ENCODE data around the gene TRAK1. TPM values are rescaled to one million over a fixed set of nuclear protein-coding genes. Genes with fewer than 3 reads are reported as not detected.

Gene TRAK1
- total and polyA plus RNA-seq, 2 of the 4 experiments (the other 2 are of a cell fraction), result 25.6 to 28.1 TPM

- Histone ChIP-seq H3K23ac (ENCODE audit: low read depth, low read length) (no peak overlapping the region), H4K91ac (ENCODE audit: insufficient read depth, low read depth, low read length) (no peak overlapping the region), H3K27me3 (ENCODE audit: control insufficient read depth, insufficient read depth, low read length) (no peaks in the 10 kb centered on the region), H3K56ac (ENCODE audit: extremely low read depth, insufficient read depth, low read length) (no peak overlapping the region), H3K4me3 (ENCODE audit: insufficient read depth, low read depth, low read length) (no peak overlapping the region), H2BK20ac (ENCODE audit: low read depth, low read length) (no peak overlapping the region), H3K9me1 (ENCODE audit: insufficient read depth, low read length) (peaks cover 15% of the 10 kb centered on the region), H2AFZ (replicated peaks; ENCODE audit: low read length, poor library complexity) (no peak overlapping the region), H3K14ac (replicated peaks; ENCODE audit: low read depth, low read length) (no peak overlapping the region), H2BK5ac (ENCODE audit: low read depth, low read length, poor library complexity, severe bottlenecking) (no peak overlapping the region), H3K4ac (ENCODE audit: low read depth, low read length) (peak overlapping the region; percentile 21; the same call in 1 of the 2 replicates), H3K18ac (ENCODE audit: low read depth, low read length) (no peak overlapping the region), H3K27ac (ENCODE audit: insufficient read depth, low read length) (no peak overlapping the region), H2BK15ac (ENCODE audit: low read depth, low read length) (no peak overlapping the region), H3K36me3 (ENCODE audit: control insufficient read depth, insufficient read depth, low read length) (peaks cover 27% of the 10 kb centered on the region), H3K4me1 (ENCODE audit: control insufficient read depth, insufficient read depth, low read length) (peaks cover 4% of the 10 kb centered on the region), H4K8ac (ENCODE audit: low read depth in 2 of 2, low read length in 2 of 2) (no peak overlapping the region; a peak in 1 of 4 replicates), H4K20me1 (ENCODE audit: insufficient read depth, low read length) (0 out of 2 replicates have a peak, but pooled peaks cover 2% of the 10 kb centered on the region), H3K9me3 (ENCODE audit: control insufficient read depth, insufficient read depth, low read length) (no peaks in the 10 kb centered on the region), H3K4me2 (ENCODE audit: low read depth, low read length) (no peak overlapping the region), H2BK120ac (ENCODE audit: low read depth, low read length) (no peak overlapping the region), H3K79me1 (ENCODE audit: low read depth in 1 of 2, low read length in 2 of 2) (peaks cover 0 to 6% of the 10 kb centered on the region in 2 experiments; a peak in 1 of 4 replicates), H2AK5ac (ENCODE audit: low read depth, low read length) (no peak overlapping the region), H3K9ac (ENCODE audit: low read depth, low read length) (no peak overlapping the region), H4K5ac (ENCODE audit: low read depth, low read length) (no peak overlapping the region), H2AK9ac (replicated peaks; ENCODE audit: low read depth, low read length, poor library complexity) (no peak overlapping the region)
- CTCF ChIA-PET, result interaction anchor here (0.7 kb wide), 1 partner anchor 276 kb away, joined by 8 read pairs; no protein-coding TSS in a partner anchor
- peak; percentile 18 for DNase-seq
- POLR2A ChIA-PET (ENCODE audit: unreplicated experiment), result no interaction called here
- dilution Hi-C loops (cut with HindIII; ENCODE audit: low sequenced_read_pairs, unreplicated experiment) (no loop called here), intact Hi-C loops (cut with micrococcal nuclease) (no loop called here), in situ Hi-C loops (cut with MboI; ENCODE audit: low sequenced_read_pairs) (no loop called here)
- no peak; the same call in 1 of the 2 replicates for ATAC-seq (ENCODE audit: low read depth)
- BruUV-seq (replicated peaks), result no TSS peak
- 80% methylated on average over 1 of the region's 5 CpGs; no CpG with 5 or more reads in 1 of the 2 experiments for WGBS, 2 experiments (ENCODE audit: extremely low coverage in 2 of 2, insufficient read length in 1 of 2)
- TF ChIP-seq MAFK (IDR thresholded peaks at IDR 0.05; ENCODE audit: low read depth, low read length), result no peak
- TF ChIP-seq CEBPB (IDR thresholded peaks at IDR 0.05; ENCODE audit: low read depth, low read length), result peak; percentile 65
- no peak for TF ChIP-seq USF2 (IDR thresholded peaks at IDR 0.05; ENCODE audit: low read depth, low read length)
- TF ChIP-seq CTCF (conservative IDR thresholded peaks at IDR 0.05; ENCODE audit: low read depth, low read length), result no peak
- TF ChIP-seq POLR2A (IDR thresholded peaks at IDR 0.05; ENCODE audit: low read depth, low read length), result no peak
These were observed 104.7 kb downstream of the TRAK1 start for GRCh38 chr3:42195879-42196330.
